ENCODE data around the gene ZRANB3.

DNA sequence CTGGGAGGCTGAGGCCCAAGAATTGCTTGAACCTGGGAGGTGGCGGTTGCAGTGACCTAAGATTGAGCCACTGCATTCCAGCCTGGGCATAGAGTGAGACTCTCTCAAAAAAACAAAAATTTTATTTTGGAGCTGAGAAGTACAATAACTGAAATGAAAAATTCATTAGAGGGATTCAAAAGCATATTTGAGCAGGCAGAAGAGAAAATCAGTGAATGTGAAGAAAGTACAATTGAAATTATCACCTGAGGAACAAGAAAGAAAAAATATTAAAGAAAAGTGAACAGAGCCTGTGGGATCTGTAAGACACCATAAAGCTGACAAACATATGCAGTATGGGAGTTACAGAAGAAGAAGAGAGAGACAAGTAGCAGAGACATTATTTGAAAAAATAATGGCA is 341.9 kb downstream of the ZRANB3 start:
- TF ChIP-seq, protein P1, sequence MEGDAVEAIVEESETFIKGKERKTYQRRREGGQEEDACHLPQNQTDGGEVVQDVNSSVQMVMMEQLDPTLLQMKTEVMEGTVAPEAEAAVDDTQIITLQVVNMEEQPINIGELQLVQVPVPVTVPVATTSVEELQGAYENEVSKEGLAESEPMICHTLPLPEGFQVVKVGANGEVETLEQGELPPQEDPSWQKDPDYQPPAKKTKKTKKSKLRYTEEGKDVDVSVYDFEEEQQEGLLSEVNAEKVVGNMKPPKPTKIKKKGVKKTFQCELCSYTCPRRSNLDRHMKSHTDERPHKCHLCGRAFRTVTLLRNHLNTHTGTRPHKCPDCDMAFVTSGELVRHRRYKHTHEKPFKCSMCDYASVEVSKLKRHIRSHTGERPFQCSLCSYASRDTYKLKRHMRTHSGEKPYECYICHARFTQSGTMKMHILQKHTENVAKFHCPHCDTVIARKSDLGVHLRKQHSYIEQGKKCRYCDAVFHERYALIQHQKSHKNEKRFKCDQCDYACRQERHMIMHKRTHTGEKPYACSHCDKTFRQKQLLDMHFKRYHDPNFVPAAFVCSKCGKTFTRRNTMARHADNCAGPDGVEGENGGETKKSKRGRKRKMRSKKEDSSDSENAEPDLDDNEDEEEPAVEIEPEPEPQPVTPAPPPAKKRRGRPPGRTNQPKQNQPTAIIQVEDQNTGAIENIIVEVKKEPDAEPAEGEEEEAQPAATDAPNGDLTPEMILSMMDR (IDR thresholded peaks at IDR 0.05; ENCODE audit: low read depth, low read length, missing input control), result no peak
- TF ChIP-seq YY1 (IDR thresholded peaks at IDR 0.05), result no peak
- no peak for TF ChIP-seq TAF1 (conservative IDR thresholded peaks at IDR 0.05)
- TF ChIP-seq GABPA (IDR thresholded peaks at IDR 0.05 in 1 of 2, conservative IDR thresholded peaks at IDR 0.05 in 1 of 2), result no peak
- TF ChIP-seq, protein P2, sequence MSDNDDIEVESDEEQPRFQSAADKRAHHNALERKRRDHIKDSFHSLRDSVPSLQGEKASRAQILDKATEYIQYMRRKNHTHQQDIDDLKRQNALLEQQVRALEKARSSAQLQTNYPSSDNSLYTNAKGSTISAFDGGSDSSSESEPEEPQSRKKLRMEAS (IDR thresholded peaks at IDR 0.05), result no peak
- TF ChIP-seq JUND (IDR thresholded peaks at IDR 0.05), result no peak
- no peak for TF ChIP-seq RAD21 (IDR thresholded peaks at IDR 0.05)

Measured in liver (tissue), 3 donors.